Activated naive CD8-positive, alpha-beta T cell treated with anti-CD3 and anti-CD28 coated beads, Interleukin-2, amount 50 U/mL, for 16 hours (primary cell): Measurements from ENCODE around the gene PRDX5.

Source experiments
- DNase-seq: peaks from one replicate; pipeline ENCODE4 v3.0.0-alpha.2; 2020; ENCODE audit warnings: low read depth, low spot score

PRDX5 gene

GRCh38 chr11:64347193-64347867, 29.4 kb downstream of the PRDX5 start:
- DNase-seq: no peak

GRCh38 chr11:64348383-64349024, 30.6 kb downstream of the PRDX5 start:
- no peak for DNase-seq

GRCh38 chr11:64349025-64349387, 31.1 kb downstream of the PRDX5 start:
- DNase-seq: no peak

GRCh38 chr11:64349404-64349803, 31.5 kb downstream of the PRDX5 start:
- DNase-seq: no peak

GRCh38 chr11:64351136-64351631, 33.3 kb downstream of the PRDX5 start:
- DNase-seq: no peak

- no peak for DNase-seq
Observed at GRCh38 chr11:64352099-64352994, 34.4 kb downstream of the PRDX5 start.

- no peak for DNase-seq
Observed at GRCh38 chr11:64352995-64353714, 35.2 kb downstream of the PRDX5 start.

- DNase-seq: no peak
Observed at GRCh38 chr11:64353715-64354506, 36.0 kb downstream of the PRDX5 start.

GRCh38 chr11:64355078-64355940, 37.4 kb downstream of the PRDX5 start:
- no peak for DNase-seq

- DNase-seq: no peak
Observed at GRCh38 chr11:64356498-64357411, 38.8 kb downstream of the PRDX5 start.

GRCh38 chr11:64357446-64357845, 39.5 kb downstream of the PRDX5 start:
- no peak for DNase-seq

- DNase-seq: no peak
Observed at GRCh38 chr11:64357904-64358535, 40.1 kb downstream of the PRDX5 start.

- DNase-seq: no peak
Observed at GRCh38 chr11:64358536-64358906, 40.6 kb downstream of the PRDX5 start.

GRCh38 chr11:64358907-64359711, 41.2 kb downstream of the PRDX5 start, which contains the start of gene RPS6KA4:
Gene RPS6KA4, plus strand, starts transcription at chr11:64359162. Its CDS starts 74 bp downstream, at chr11:64359236.
- no peak for DNase-seq

- DNase-seq: no peak
Observed at GRCh38 chr11:64359712-64360445, 42.0 kb downstream of the PRDX5 start.

- DNase-seq: no peak
Observed at GRCh38 chr11:64360448-64360921, 42.6 kb downstream of the PRDX5 start.

GRCh38 chr11:64361659-64362058, 43.7 kb downstream of the PRDX5 start:
- no peak for DNase-seq
